Activated T-cell treated with anti-CD3 and anti-CD28 coated beads, Interleukin-2, amount 50 U/mL, for 48 hours (primary cell): ENCODE data around the gene CPB2.

Source experiments
- DNase-seq, 2 experiments: peaks; one replicate each; pipeline ENCODE4 v3.0.0-alpha.2; 2020

The CPB2 gene

GRCh38 chr13:46126552-46127357 is 21.9 kb upstream of the CPB2 start:
- DNase-seq, result peak; percentile 77 to 80

- DNase-seq, result no peak
These were observed 21.2 kb upstream of the CPB2 start for GRCh38 chr13:46126056-46126455.

GRCh38 chr13:46124967-46125933 is 20.4 kb upstream of the CPB2 start:
- DNase-seq, result no peak

- DNase-seq, result peak; percentile 49 to 57
These were observed 19.7 kb upstream of the CPB2 start for GRCh38 chr13:46124531-46124966.

- DNase-seq, result no peak
These were observed 17.5 kb upstream of the CPB2 start for GRCh38 chr13:46122304-46122703.

- DNase-seq, result no peak
These were observed 16.8 kb upstream of the CPB2 start for GRCh38 chr13:46121597-46122163.

GRCh38 chr13:46121033-46121432 is 16.2 kb upstream of the CPB2 start:
- DNase-seq, result no peak

- no peak for DNase-seq
These were observed 15.2 kb upstream of the CPB2 start for GRCh38 chr13:46119883-46120614.

GRCh38 chr13:46116653-46117502 is 12.0 kb upstream of the CPB2 start:
- DNase-seq, result no peak

GRCh38 chr13:46114613-46115012 is 9.8 kb upstream of the CPB2 start:
- no peak for DNase-seq

GRCh38 chr13:46113596-46113995 is 8.8 kb upstream of the CPB2 start:
- DNase-seq, result no peak

- DNase-seq, result no peak
These were observed 6.3 kb upstream of the CPB2 start for GRCh38 chr13:46111151-46111550.

GRCh38 chr13:46109451-46109850 is 4.6 kb upstream of the CPB2 start:
- DNase-seq, result no peak

- no peak for DNase-seq
These were observed 2.1 kb upstream of the CPB2 start for GRCh38 chr13:46106839-46107371.

- DNase-seq, result no peak
These were observed 1.8 kb downstream of the CPB2 start for GRCh38 chr13:46103037-46103436.

GRCh38 chr13:46102255-46102605 is 2.6 kb downstream of the CPB2 start:
- no peak for DNase-seq

- DNase-seq, result no peak
These were observed 3.2 kb downstream of the CPB2 start for GRCh38 chr13:46101484-46102254.

GRCh38 chr13:46101002-46101401 is 3.8 kb downstream of the CPB2 start:
- no peak for DNase-seq

GRCh38 chr13:46100191-46100815 is 4.5 kb downstream of the CPB2 start:
- no peak for DNase-seq

- DNase-seq, result no peak
These were observed 7.2 kb downstream of the CPB2 start for GRCh38 chr13:46097663-46098062.
